Measurements from ENCODE around the gene ARHGAP18. TPM values are rescaled to one million over a fixed set of nuclear protein-coding genes. Genes with fewer than 3 reads are reported as not detected.

ARHGAP18 gene
- total and polyA plus RNA-seq, 10 of the 15 experiments (the other 5 are each of a cell fraction or from before 2014, with no cell fraction given), result 18.2 to 52.2 (median 31.7) TPM

GRCh38 chr6:129755787-129756186 is 45.8 kb upstream of the ARHGAP18 start:
- RAD21 ChIA-PET (ENCODE audit: unreplicated experiment), result no interaction called here
- no peak overlapping the region for H3K9ac ChIP-seq (ENCODE audit: control insufficient read depth, insufficient read depth, low read length)
- FAIRE-seq (no peak), ATAC-seq (no peak), DNase-seq (ENCODE audit: low read depth, low spot score) (no peak)
- no peaks in the 10 kb centered on the region for H3K79me2 ChIP-seq (ENCODE audit: control insufficient read depth, insufficient read depth, low read length)
- no peak overlapping the region for H3K4me3 ChIP-seq
- CTCF ChIA-PET, result interaction anchor here (1.5 kb wide), 1 partner anchor 10 kb away, joined by 3 read pairs; no protein-coding TSS in a partner anchor
- H3K36me3 ChIP-seq (ENCODE audit: control insufficient read depth in 2 of 2, insufficient read depth in 2 of 2, low read length in 1 of 2), result no peaks in the 10 kb centered on the region
- TF ChIP-seq MLLT1 (IDR thresholded peaks at IDR 0.05), result no peak
- TF ChIP-seq SPI1 (IDR thresholded peaks at IDR 0.05; ENCODE audit: borderline replicate concordance, insufficient read depth, low read depth, low read length), result no peak
- no peak for TF ChIP-seq POU2F2 (IDR thresholded peaks at IDR 0.05; ENCODE audit: borderline replicate concordance, low read depth, low read length)
- TF ChIP-seq, protein P1, sequence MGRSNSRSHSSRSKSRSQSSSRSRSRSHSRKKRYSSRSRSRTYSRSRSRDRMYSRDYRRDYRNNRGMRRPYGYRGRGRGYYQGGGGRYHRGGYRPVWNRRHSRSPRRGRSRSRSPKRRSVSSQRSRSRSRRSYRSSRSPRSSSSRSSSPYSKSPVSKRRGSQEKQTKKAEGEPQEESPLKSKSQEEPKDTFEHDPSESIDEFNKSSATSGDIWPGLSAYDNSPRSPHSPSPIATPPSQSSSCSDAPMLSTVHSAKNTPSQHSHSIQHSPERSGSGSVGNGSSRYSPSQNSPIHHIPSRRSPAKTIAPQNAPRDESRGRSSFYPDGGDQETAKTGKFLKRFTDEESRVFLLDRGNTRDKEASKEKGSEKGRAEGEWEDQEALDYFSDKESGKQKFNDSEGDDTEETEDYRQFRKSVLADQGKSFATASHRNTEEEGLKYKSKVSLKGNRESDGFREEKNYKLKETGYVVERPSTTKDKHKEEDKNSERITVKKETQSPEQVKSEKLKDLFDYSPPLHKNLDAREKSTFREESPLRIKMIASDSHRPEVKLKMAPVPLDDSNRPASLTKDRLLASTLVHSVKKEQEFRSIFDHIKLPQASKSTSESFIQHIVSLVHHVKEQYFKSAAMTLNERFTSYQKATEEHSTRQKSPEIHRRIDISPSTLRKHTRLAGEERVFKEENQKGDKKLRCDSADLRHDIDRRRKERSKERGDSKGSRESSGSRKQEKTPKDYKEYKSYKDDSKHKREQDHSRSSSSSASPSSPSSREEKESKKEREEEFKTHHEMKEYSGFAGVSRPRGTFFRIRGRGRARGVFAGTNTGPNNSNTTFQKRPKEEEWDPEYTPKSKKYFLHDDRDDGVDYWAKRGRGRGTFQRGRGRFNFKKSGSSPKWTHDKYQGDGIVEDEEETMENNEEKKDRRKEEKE (IDR thresholded peaks at IDR 0.05), result no peak
- no peak for TF ChIP-seq POLR2A (IDR thresholded peaks at IDR 0.05; ENCODE audit: low read depth, low read length)
- no peak for TF ChIP-seq TBL1XR1 (IDR thresholded peaks at IDR 0.05; ENCODE audit: low read depth, low read length)
- no peak for TF ChIP-seq PBX3 (IDR thresholded peaks at IDR 0.05; ENCODE audit: insufficient replicate concordance, low read depth, low read length)
- no peak for TF ChIP-seq HDGF (IDR thresholded peaks at IDR 0.05)
- TF ChIP-seq SP1 (IDR thresholded peaks at IDR 0.05; ENCODE audit: low read depth, low read length), result no peak
- TF ChIP-seq NFXL1 (IDR thresholded peaks at IDR 0.05; ENCODE audit: borderline replicate concordance), result no peak
- TF ChIP-seq STAT1 (conservative IDR thresholded peaks at IDR 0.05), result no peak
- no peak overlapping the region for H2AFZ ChIP-seq (ENCODE audit: control insufficient read depth, low read depth, low read length)
- no peaks in the 10 kb centered on the region for H3K27me3 ChIP-seq (replicated peaks in 1 of 2; ENCODE audit: control insufficient read depth in 2 of 2, insufficient read depth in 2 of 2, low read length in 1 of 2)
- H4K20me1 ChIP-seq (ENCODE audit: control insufficient read depth, insufficient read depth), result no peaks in the 10 kb centered on the region
- no peak overlapping the region for H3K27ac ChIP-seq (ENCODE audit: control insufficient read depth, insufficient read depth)
- H3K4me1 ChIP-seq (ENCODE audit: control insufficient read depth, insufficient read depth, low read length), result peaks cover 9% of the 10 kb centered on the region; the same call in 1 of the 2 replicates
- no peaks in the 10 kb centered on the region for H3K9me3 ChIP-seq (replicated peaks; ENCODE audit: control insufficient read depth, insufficient read depth, low read length)
- POLR2A ChIA-PET, result no interaction called here
- in situ Hi-C loops (cut with MboI), result no loop called here
- BruUV-seq (replicated peaks), result no TSS peak
- SMC1A ChIA-PET (ENCODE audit: uncharacterized antibody, unreplicated experiment), result interaction anchor here (1.1 to 2.2 kb wide), 3 partner anchors 9 to 258 kb away, joined by 3 to 8 read pairs (median 4); no protein-coding TSS in a partner anchor
- WGBS (ENCODE audit: insufficient coverage, insufficient replicate concordance, low lambda C conversion rate, missing lambda C conversion rate), result 81% methylated on average over 1 of the region's 1 CpG
- intact Hi-C loops (cut with micrococcal nuclease; ENCODE audit: unreplicated experiment), result no loop called here
- no peak overlapping the region for H3K4me2 ChIP-seq (ENCODE audit: control insufficient read depth, insufficient read depth)

Data from GM12878 (cell line).